GM12891 (cell line): ENCODE data around the gene NEGR1.

Source experiments
- DNase-seq: peaks from one replicate; pipeline ENCODE4 v3.0.0; 2011; ENCODE audit warnings: low spot score; ENCODE audit not compliant: insufficient read length
- FAIRE-seq: peaks from 2 replicates; lab custom pipeline; 2011; peaks lifted over from hg19 to GRCh38; lab: Jason Lieb, UNC
- PAX5 ChIP-seq: IDR thresholded peaks from 2 replicates; pipeline ENCODE4 v1.6.1; 2011; ENCODE audit warnings: low read length, moderate library complexity, mild to moderate bottlenecking; ENCODE audit not compliant: insufficient read depth, severe bottlenecking
- POLR2A ChIP-seq: IDR thresholded peaks from 2 replicates; pipeline ENCODE4 v1.6.1; 2011; ENCODE audit warnings: low read depth, low read length, control low read depth
- POLR2AphosphoS5 ChIP-seq: IDR thresholded peaks from 2 replicates; pipeline ENCODE4 v1.6.1; 2011; ENCODE audit warnings: low read depth, low read length, control low read depth
- POU2F2 ChIP-seq: IDR thresholded peaks from 2 replicates; pipeline ENCODE4 v1.6.1; 2011; ENCODE audit warnings: low read depth, mild to moderate bottlenecking, control low read depth, low read length, moderate library complexity
- SPI1 ChIP-seq: IDR thresholded peaks from 2 replicates; pipeline ENCODE4 v1.6.1; 2011; ENCODE audit warnings: low read depth, low read length, control low read depth
- TAF1 ChIP-seq: IDR thresholded peaks from 2 replicates; pipeline ENCODE4 v1.6.1; 2011; ENCODE audit warnings: low read depth, low read length, control low read depth

NEGR1 gene

DNA sequence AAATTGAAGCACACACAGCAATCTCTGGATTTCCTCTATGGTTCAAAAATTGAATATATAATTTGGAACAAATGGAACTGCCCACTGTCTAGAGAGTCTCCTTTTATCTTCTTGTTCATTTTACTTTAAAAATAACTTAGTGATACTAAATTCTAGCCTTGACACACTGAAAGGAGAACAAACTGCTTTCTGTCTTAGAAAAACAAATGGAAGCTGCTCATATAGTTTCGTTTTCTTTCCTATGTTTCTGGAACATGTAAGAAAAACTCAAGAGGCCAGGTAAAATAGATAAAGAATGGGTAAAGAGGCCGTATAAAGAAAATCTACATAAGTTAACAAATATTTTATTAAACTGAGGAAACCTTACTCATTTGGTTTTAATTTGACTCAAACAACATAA is 332.7 kb downstream of the NEGR1 start:
- no peak for TF ChIP-seq POLR2A
- no peak for TF ChIP-seq TAF1
- TF ChIP-seq PAX5: no peak
- TF ChIP-seq POU2F2: no peak
- no peak for TF ChIP-seq SPI1
- no peak for TF ChIP-seq POLR2AphosphoS5
- FAIRE-seq (no peak), DNase-seq (no peak)

- DNase-seq (no peak), FAIRE-seq (no peak)
- TF ChIP-seq SPI1: no peak
- no peak for TF ChIP-seq POLR2AphosphoS5
- TF ChIP-seq TAF1: no peak
- TF ChIP-seq PAX5: no peak
- TF ChIP-seq POLR2A: no peak
- no peak for TF ChIP-seq POU2F2
Observed at GRCh38 chr1:71948561-71948960, 333.8 kb downstream of the NEGR1 start.

DNA sequence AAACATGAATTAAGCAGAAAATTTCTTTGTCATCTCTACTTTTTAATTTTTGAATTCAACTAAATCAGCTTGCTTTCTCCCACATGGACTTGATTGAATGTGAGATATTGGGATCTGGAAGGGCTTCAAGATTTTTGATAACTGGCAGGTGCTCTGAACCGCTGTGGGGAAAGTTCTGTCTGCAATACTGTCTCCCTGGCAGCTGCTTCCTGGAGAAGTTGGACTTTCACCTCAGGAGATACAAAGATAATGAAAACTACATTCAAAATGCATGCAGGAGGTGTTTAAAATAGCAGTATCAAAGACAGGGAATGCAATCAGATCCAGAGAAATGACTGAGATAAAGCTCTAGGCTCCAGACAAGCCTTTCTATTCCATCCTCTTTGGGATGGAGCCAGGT is 338.3 kb downstream of the NEGR1 start:
- no peak for FAIRE-seq

GRCh38 chr1:71940261-71940660 is 342.1 kb downstream of the NEGR1 start:
- FAIRE-seq (no peak), DNase-seq (no peak)
- TF ChIP-seq POLR2A: no peak
- no peak for TF ChIP-seq POLR2AphosphoS5
- no peak for TF ChIP-seq TAF1
- no peak for TF ChIP-seq PAX5
- TF ChIP-seq POU2F2: no peak

More for the DNA sequence above, 338.3 kb downstream of the NEGR1 start:
- DNase-seq: no peak
- TF ChIP-seq PAX5 (no peak), POU2F2 (no peak), TAF1 (no peak), POLR2A (no peak), SPI1 (no peak), POLR2AphosphoS5 (no peak)

DNA sequence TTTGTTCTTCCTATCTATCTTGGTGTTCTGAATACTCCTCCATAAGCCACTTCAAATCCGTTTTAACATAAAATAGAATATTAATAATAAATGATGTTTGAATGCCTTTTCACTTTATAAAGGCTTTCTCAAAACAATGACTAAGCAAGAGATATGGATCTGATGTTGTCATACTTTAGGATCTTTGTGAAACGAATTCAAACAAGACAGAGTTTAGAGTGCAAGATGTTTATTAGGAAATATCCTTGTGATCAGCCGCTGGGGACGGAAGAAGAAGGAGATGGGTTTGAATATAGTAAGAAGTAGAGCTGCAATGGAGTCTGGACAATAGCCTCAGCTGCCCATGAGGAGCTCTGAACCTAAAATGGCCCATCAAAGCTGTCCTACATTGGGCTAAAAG is 351.8 kb downstream of the NEGR1 start:
- DNase-seq: no peak
- TF ChIP-seq PAX5 (no peak), TAF1 (no peak), SPI1 (no peak), POLR2A (no peak), POLR2AphosphoS5 (no peak), POU2F2 (no peak)
- FAIRE-seq: no peak

DNA sequence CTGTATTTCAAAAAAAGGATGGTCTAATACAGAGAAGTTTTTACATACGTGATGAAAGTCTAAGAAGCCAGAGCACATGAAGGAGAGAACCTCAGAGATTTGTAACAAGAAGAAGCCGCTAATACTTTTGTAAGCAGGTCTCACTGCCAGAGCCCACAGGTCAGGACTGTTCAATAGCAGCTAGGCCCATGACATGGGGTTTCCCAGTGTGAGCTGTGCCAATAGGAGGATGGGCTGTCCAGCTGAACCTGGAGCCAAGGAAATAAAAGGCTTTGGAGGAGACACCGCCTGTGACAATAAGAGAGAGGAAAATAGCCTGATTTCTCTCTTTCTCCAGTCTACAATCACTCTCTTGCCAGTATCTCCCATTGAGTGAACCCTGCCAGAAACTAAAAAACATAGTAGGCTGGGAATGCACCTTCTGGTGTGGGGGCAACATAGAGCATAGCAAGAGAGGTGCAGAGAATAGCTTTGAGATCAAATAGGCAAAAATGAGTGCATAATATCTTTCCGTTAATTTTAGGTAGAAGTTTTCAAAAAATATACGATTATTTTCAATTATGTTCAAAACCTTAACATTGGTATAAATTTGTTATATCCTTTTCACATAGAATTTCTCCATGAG is 360.3 kb downstream of the NEGR1 start:
- no peak for TF ChIP-seq POLR2A
- no peak for TF ChIP-seq POU2F2
- TF ChIP-seq SPI1: no peak
- no peak for TF ChIP-seq PAX5
- TF ChIP-seq TAF1: no peak
- FAIRE-seq: no peak
- no peak for DNase-seq

- FAIRE-seq (no peak), DNase-seq (no peak)
- TF ChIP-seq TAF1 (no peak), POLR2A (no peak), POLR2AphosphoS5 (no peak), SPI1 (no peak), PAX5 (no peak), POU2F2 (no peak)
Observed at GRCh38 chr1:71921204-71921603, 361.1 kb downstream of the NEGR1 start.

- FAIRE-seq: no peak
- no peak for DNase-seq
- TF ChIP-seq SPI1: no peak
- TF ChIP-seq POLR2A: no peak
- no peak for TF ChIP-seq TAF1
- no peak for TF ChIP-seq POLR2AphosphoS5
- no peak for TF ChIP-seq POU2F2
- no peak for TF ChIP-seq PAX5
Observed at GRCh38 chr1:71920556-71920955, 361.8 kb downstream of the NEGR1 start.

GRCh38 chr1:71919811-71920509 is 362.4 kb downstream of the NEGR1 start:
- DNase-seq (no peak), FAIRE-seq (no peak)

DNA sequence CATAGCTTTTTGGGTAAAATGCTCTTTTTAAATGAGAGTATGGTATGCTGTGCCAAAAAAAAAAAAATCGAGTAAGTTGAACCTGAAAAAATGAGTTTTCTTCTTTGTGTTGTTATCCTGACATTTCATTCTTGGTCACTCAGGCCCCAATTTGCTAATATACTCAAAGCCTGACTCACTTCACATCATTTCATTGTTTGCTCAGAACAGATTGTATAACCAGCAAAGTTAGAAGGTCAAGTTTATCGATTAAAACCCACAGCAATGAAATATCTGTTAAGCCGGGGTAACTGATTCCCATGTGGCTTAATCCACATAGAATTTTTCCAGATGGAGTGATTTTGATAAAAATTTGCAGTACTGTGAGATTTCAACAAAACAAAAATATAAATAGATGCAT is 363.7 kb downstream of the NEGR1 start:
- no peak for TF ChIP-seq PAX5
- no peak for TF ChIP-seq TAF1
- TF ChIP-seq POLR2A: no peak
- TF ChIP-seq SPI1: no peak
- TF ChIP-seq POLR2AphosphoS5: no peak
- no peak for TF ChIP-seq POU2F2
- FAIRE-seq: no peak
- DNase-seq: no peak

More at GRCh38 chr1:71919811-71920509, 362.4 kb downstream of the NEGR1 start:
- no peak for TF ChIP-seq POLR2A
- TF ChIP-seq POU2F2: no peak
- TF ChIP-seq POLR2AphosphoS5: no peak
- no peak for TF ChIP-seq PAX5
- TF ChIP-seq TAF1: no peak
- TF ChIP-seq SPI1: no peak
